ENCODE results near the gene BPIFB3.

Gene BPIFB3

DNA sequence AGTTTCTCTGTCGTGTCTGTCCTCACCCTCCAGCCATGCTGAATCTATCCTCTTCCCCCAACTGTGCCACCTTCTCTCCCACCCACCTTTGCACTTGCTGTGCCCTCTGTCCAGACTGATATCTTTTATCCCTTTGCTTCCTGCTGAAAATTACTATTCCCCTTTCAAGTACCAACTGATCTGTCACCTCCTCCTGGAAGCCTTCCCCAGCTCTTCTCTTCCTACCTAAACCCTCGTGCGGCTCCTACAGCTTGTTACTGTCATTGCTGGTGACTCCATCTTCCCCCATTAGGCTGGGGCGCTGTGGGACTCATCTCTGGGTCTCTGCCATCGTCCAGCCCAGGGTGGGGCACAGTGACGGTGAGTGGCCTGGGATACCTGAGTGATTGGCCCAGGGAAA lies 21.1 kb upstream of the BPIFB3 start:
- TF ChIP-seq CTCF (IDR thresholded peaks at IDR 0.05; ENCODE audit: insufficient read depth, missing control alignments): no peak
- no peak for FAIRE-seq
- DNase-seq (ENCODE audit: insufficient read length, low spot score): no peak

DNA sequence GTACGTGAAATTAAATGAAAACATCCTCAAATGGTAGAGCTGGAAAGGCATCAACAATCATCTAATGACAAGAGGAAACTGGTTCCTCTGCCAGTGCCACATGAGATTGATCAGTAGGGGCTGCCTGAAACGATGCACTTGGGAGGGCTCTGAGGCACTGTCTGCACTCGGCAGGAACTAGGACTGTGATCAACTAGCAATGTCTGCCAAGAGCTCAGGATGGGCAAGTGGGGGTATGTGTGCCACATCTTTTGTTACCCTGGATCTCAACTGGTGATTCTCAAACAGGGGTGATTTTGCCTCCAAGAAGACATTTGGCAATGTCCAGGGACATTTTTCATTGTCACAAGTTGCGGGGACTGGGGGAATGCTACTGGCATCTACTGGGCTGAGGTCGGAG lies 20.3 kb upstream of the BPIFB3 start:
- no peak for TF ChIP-seq CTCF (IDR thresholded peaks at IDR 0.05; ENCODE audit: insufficient read depth, missing control alignments)
- FAIRE-seq (no peak), DNase-seq (ENCODE audit: insufficient read length, low spot score) (no peak)

- no peak for TF ChIP-seq CTCF (IDR thresholded peaks at IDR 0.05; ENCODE audit: insufficient read depth, missing control alignments)
- FAIRE-seq: no peak
- no peak for DNase-seq (ENCODE audit: insufficient read length, low spot score)
These were observed 19.6 kb upstream of the BPIFB3 start for GRCh38 chr20:33034115-33034514.

GRCh38 chr20:33034901-33035492 lies 18.7 kb upstream of the BPIFB3 start:
- DNase-seq (ENCODE audit: insufficient read length, low spot score): no peak
- TF ChIP-seq CTCF (IDR thresholded peaks at IDR 0.05; ENCODE audit: insufficient read depth, missing control alignments): no peak
- FAIRE-seq: no peak

GRCh38 chr20:33037456-33037855 lies 16.2 kb upstream of the BPIFB3 start:
- FAIRE-seq (no peak), DNase-seq (ENCODE audit: insufficient read length, low spot score) (no peak)
- no peak for TF ChIP-seq CTCF (IDR thresholded peaks at IDR 0.05; ENCODE audit: insufficient read depth, missing control alignments)

DNA sequence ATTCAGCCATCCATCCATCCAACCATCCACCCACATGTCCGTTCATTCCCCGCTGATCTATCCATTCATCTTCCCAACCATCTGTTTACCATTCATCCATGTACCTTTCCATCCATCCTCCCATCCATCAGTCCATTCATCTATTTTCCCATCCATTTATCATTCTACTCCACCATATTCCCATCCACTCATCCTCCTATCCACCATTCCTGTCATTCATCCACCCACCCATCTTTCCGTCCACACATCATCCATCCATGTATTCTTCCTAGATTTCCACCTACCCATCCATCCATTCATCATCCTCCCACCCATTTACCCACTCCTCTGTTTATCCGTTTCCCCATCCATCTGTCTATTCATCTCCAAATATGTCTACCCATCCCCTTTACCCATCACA lies 15.5 kb upstream of the BPIFB3 start:
- FAIRE-seq (no peak), DNase-seq (ENCODE audit: insufficient read length, low spot score) (no peak)
- no peak for TF ChIP-seq CTCF (IDR thresholded peaks at IDR 0.05; ENCODE audit: insufficient read depth, missing control alignments)

DNA sequence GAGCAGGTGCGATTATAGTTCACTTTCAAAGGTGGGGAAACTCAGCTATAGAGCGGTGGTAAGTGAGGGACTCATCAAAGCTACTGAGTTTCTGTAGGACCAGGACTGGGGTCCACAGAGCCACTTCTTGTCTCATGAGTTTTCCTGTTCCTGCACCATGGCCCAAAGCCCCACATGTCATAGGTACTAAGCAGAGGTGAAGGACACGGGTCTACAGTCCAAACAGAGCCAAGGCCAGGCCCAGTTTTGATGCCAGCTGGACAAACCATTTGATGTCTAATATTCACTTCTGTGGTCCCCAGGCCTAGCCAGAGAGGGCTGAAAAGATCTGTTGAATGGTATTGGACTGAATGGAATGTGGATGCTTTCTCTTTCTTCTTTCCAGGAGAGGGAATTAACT lies 11.3 kb upstream of the BPIFB3 start:
- no peak for TF ChIP-seq CTCF (IDR thresholded peaks at IDR 0.05; ENCODE audit: insufficient read depth, missing control alignments)
- no peak for DNase-seq (ENCODE audit: insufficient read length, low spot score)
- FAIRE-seq: no peak
